Measurements from ENCODE around the gene MIOS.

GRCh38 chr7:7521259-7521658, 45.4 kb upstream of the MIOS start:
- TF ChIP-seq CTCF (IDR thresholded peaks at IDR 0.05) = no peak
- no peak for TF ChIP-seq POLR2A (IDR thresholded peaks at IDR 0.05)
